Activated naive CD4-positive, alpha-beta T cell treated with anti-CD3 and anti-CD28 coated beads, Interleukin-2, amount 10 ng/mL, durations not matched to agents 7 days and 5 days (primary cell): ENCODE data around the gene EIF2D.
"Not testable (repeated sequence)": the region's sequence is repeated elsewhere in the genome, so short reads cannot be mapped to it uniquely, and the experiment has no call there.

Source experiments
- CTCF ChIA-PET: fragments of 350-600 bp; sonication (Branson Sonifier 250); formaldehyde crosslinking; loops from one replicate; lab custom pipeline; 2021; ENCODE audit warnings: antibody characterized with exemption; lab: Charles Lee
- DNase-seq: peaks from one replicate; pipeline ENCODE4 v3.0.0-alpha.2; 2020
- H3K27ac Mint-ChIP-seq: one replicate; pipeline ENCODE4 v1.8.0; 2021; ENCODE audit warnings: mild to moderate bottlenecking, moderate library complexity, mixed read lengths
- H3K27me3 Mint-ChIP-seq: one replicate; pipeline ENCODE4 v1.8.0; 2021; ENCODE audit warnings: mild to moderate bottlenecking, mixed read lengths
- H3K36me3 Mint-ChIP-seq: one replicate; pipeline ENCODE4 v1.8.0; 2021; ENCODE audit warnings: mixed read lengths
- H3K4me1 Mint-ChIP-seq: one replicate; pipeline ENCODE4 v1.8.0; 2021; ENCODE audit warnings: mixed read lengths
- H3K4me3 Mint-ChIP-seq: one replicate; pipeline ENCODE4 v1.8.0; 2021; ENCODE audit warnings: mild to moderate bottlenecking, moderate library complexity, mixed read lengths
- H3K9me3 Mint-ChIP-seq: one replicate; pipeline ENCODE4 v1.8.0; 2021; ENCODE audit warnings: mixed read lengths

EIF2D gene

GRCh38 chr1:206589206-206589605 is 23.1 kb downstream of the EIF2D start:
- H3K27ac Mint-ChIP-seq, result peak overlapping the region; percentile 91
- no peaks in the 10 kb centered on the region for H3K9me3 Mint-ChIP-seq
- no peak for DNase-seq
- CTCF ChIA-PET, result interaction anchor here (0.6 to 2.6 kb wide), 8 partner anchors 9 to 99 kb away, joined by 3 to 22 read pairs (median 4); no protein-coding TSS in a partner anchor
- no peak overlapping the region for H3K4me3 Mint-ChIP-seq
- peaks cover 73% of the 10 kb centered on the region for H3K4me1 Mint-ChIP-seq
- no peaks in the 10 kb centered on the region for H3K27me3 Mint-ChIP-seq
- peaks cover 78% of the 10 kb centered on the region for H3K36me3 Mint-ChIP-seq

GRCh38 chr1:206588492-206588891 is 23.8 kb downstream of the EIF2D start:
- Mint-ChIP-seq H3K27ac (peak overlapping the region; percentile 91), H3K9me3 (no peaks in the 10 kb centered on the region), H3K27me3 (no peaks in the 10 kb centered on the region), H3K36me3 (peaks cover 81% of the 10 kb centered on the region), H3K4me1 (peaks cover 80% of the 10 kb centered on the region), H3K4me3 (no peak overlapping the region)
- CTCF ChIA-PET, result interaction anchor here (0.7 to 2.6 kb wide), 10 partner anchors 8 to 98 kb away, joined by 3 to 22 read pairs (median 4); no protein-coding TSS in a partner anchor
- DNase-seq, result no peak

GRCh38 chr1:206587904-206588303 is 24.4 kb downstream of the EIF2D start:
- DNase-seq, result no peak
- H3K27ac Mint-ChIP-seq, result peak overlapping the region; percentile 31
- H3K9me3 Mint-ChIP-seq, result no peaks in the 10 kb centered on the region
- peaks cover 84% of the 10 kb centered on the region for H3K4me1 Mint-ChIP-seq
- H3K27me3 Mint-ChIP-seq, result no peaks in the 10 kb centered on the region
- H3K36me3 Mint-ChIP-seq, result peaks cover 83% of the 10 kb centered on the region
- H3K4me3 Mint-ChIP-seq, result no peak overlapping the region
- CTCF ChIA-PET, result interaction anchor here (0.6 to 2.6 kb wide), 9 partner anchors 10 to 126 kb away, joined by 3 to 22 read pairs (median 5); no protein-coding TSS in a partner anchor

GRCh38 chr1:206586501-206587445 is 25.5 kb downstream of the EIF2D start:
- Mint-ChIP-seq H3K27me3 (no peaks in the 10 kb centered on the region), H3K9me3 (no peaks in the 10 kb centered on the region), H3K27ac (peak overlapping the region; percentile 19), H3K4me3 (no peak overlapping the region), H3K4me1 (peaks cover 88% of the 10 kb centered on the region), H3K36me3 (peaks cover 78% of the 10 kb centered on the region)
- no peak for DNase-seq
- CTCF ChIA-PET, result interaction anchor here (0.6 to 11.8 kb wide), 11 partner anchors 21 to 125 kb away, joined by 3 to 414 read pairs (median 9); no protein-coding TSS in a partner anchor

GRCh38 chr1:206584683-206585082 is 27.6 kb downstream of the EIF2D start:
- H3K9me3 Mint-ChIP-seq, result no peaks in the 10 kb centered on the region
- peak overlapping the region; percentile 67 for H3K27ac Mint-ChIP-seq
- DNase-seq, result no peak
- H3K27me3 Mint-ChIP-seq, result no peaks in the 10 kb centered on the region
- no peak overlapping the region for H3K4me3 Mint-ChIP-seq
- H3K36me3 Mint-ChIP-seq, result peaks cover 81% of the 10 kb centered on the region
- H3K4me1 Mint-ChIP-seq, result peaks cover 89% of the 10 kb centered on the region
- CTCF ChIA-PET, result interaction anchor here (0.8 to 11.8 kb wide), 12 partner anchors 9 to 122 kb away, joined by 3 to 414 read pairs (median 12); partner anchors contain the start of genes IKBKE and RASSF5

- Mint-ChIP-seq H3K27ac (peak overlapping the region; percentile 95), H3K4me3 (peak overlapping the region; percentile 56), H3K27me3 (no peaks in the 10 kb centered on the region), H3K36me3 (peaks cover 83% of the 10 kb centered on the region), H3K9me3 (no peaks in the 10 kb centered on the region), H3K4me1 (peaks cover 89% of the 10 kb centered on the region)
- CTCF ChIA-PET, result interaction anchor here (0.8 to 11.8 kb wide), 24 partner anchors 8 to 129 kb away, joined by 3 to 414 read pairs (median 5); partner anchors contain the start of genes IKBKE and RASSF5
- DNase-seq, result peak; percentile 91
Measured at GRCh38 chr1:206583707-206584648, 28.3 kb downstream of the EIF2D start.

- Mint-ChIP-seq H3K9me3 (no peaks in the 10 kb centered on the region), H3K4me3 (peak overlapping the region; percentile 56), H3K36me3 (peaks cover 85% of the 10 kb centered on the region), H3K4me1 (peaks cover 89% of the 10 kb centered on the region), H3K27me3 (no peaks in the 10 kb centered on the region), H3K27ac (peak overlapping the region; percentile 95)
- CTCF ChIA-PET, result interaction anchor here (0.8 to 11.8 kb wide), 23 partner anchors 7 to 128 kb away, joined by 3 to 414 read pairs (median 5); partner anchors contain the start of genes IKBKE and RASSF5
- DNase-seq, result peak; percentile 40
Measured at GRCh38 chr1:206582971-206583706, 29.1 kb downstream of the EIF2D start.

- H3K9me3 Mint-ChIP-seq, result no peaks in the 10 kb centered on the region
- H3K4me3 Mint-ChIP-seq, result peak overlapping the region; percentile 56
- no peaks in the 10 kb centered on the region for H3K27me3 Mint-ChIP-seq
- H3K27ac Mint-ChIP-seq, result peak overlapping the region; percentile 95
- H3K4me1 Mint-ChIP-seq, result peaks cover 89% of the 10 kb centered on the region
- H3K36me3 Mint-ChIP-seq, result peaks cover 85% of the 10 kb centered on the region
- CTCF ChIA-PET, result interaction anchor here (0.9 to 11.8 kb wide), 16 partner anchors 9 to 127 kb away, joined by 3 to 414 read pairs (median 5); partner anchors contain the start of gene RASSF5
- DNase-seq, result no peak
Measured at GRCh38 chr1:206582537-206582936, 29.7 kb downstream of the EIF2D start.

GRCh38 chr1:206581571-206581981 is 30.7 kb downstream of the EIF2D start:
- Mint-ChIP-seq H3K4me1 (peaks cover 90% of the 10 kb centered on the region), H3K9me3 (no peaks in the 10 kb centered on the region), H3K4me3 (peak overlapping the region; percentile 65), H3K36me3 (peaks cover 84% of the 10 kb centered on the region), H3K27me3 (no peaks in the 10 kb centered on the region), H3K27ac (peak overlapping the region; percentile 95)
- CTCF ChIA-PET, result interaction anchor here (0.7 to 11.8 kb wide), 8 partner anchors 10 to 102 kb away, joined by 3 to 414 read pairs (median 10); partner anchors contain the start of gene EIF2D
- peak; percentile 52 for DNase-seq

- CTCF ChIA-PET, result interaction anchor here (0.7 to 11.8 kb wide), 9 partner anchors 8 to 101 kb away, joined by 3 to 414 read pairs (median 9); partner anchors contain the start of gene EIF2D
- not testable (repeated sequence) for DNase-seq
Measured at GRCh38 chr1:206581114-206581497, 31.2 kb downstream of the EIF2D start.

GRCh38 chr1:206580438-206581113 is 31.7 kb downstream of the EIF2D start:
- Mint-ChIP-seq H3K9me3 (no peaks in the 10 kb centered on the region), H3K36me3 (peaks cover 83% of the 10 kb centered on the region), H3K27ac (peak overlapping the region; percentile 95), H3K4me3 (peak overlapping the region; percentile 65), H3K27me3 (no peaks in the 10 kb centered on the region), H3K4me1 (peaks cover 95% of the 10 kb centered on the region)
- CTCF ChIA-PET, result interaction anchor here (0.9 to 11.8 kb wide), 10 partner anchors 9 to 118 kb away, joined by 3 to 414 read pairs (median 8); partner anchors contain the start of genes EIF2D and IKBKE
- DNase-seq, result no peak

More at GRCh38 chr1:206581114-206581497, 31.2 kb downstream of the EIF2D start:
- H3K36me3 Mint-ChIP-seq, result peaks cover 86% of the 10 kb centered on the region
- H3K27me3 Mint-ChIP-seq, H3K9me3 Mint-ChIP-seq: not testable (repeated sequence)
- peaks cover 92% of the 10 kb centered on the region for H3K4me1 Mint-ChIP-seq
- H3K27ac Mint-ChIP-seq, result peak overlapping the region; percentile 95
- peak overlapping the region; percentile 65 for H3K4me3 Mint-ChIP-seq
